ENCODE data around the gene SCTR. TPM values are rescaled to one million over a fixed set of nuclear protein-coding genes. Genes with fewer than 3 reads are reported as not detected.

SCTR gene
- total RNA-seq, 1 experiment from 2014 or later = not detected

GRCh38 chr2:119428488-119429224 is 95.6 kb downstream of the SCTR start:
- Histone ChIP-seq H3K27ac (ENCODE audit: low read length) (no peak overlapping the region), H3K4me3 (ENCODE audit: low read depth in 2 of 2, low read length in 2 of 2) (no peak overlapping the region), H3K27me3 (ENCODE audit: control insufficient read depth, insufficient read depth, low read length) (peaks cover 19% of the 10 kb centered on the region; the same call in 1 of the 2 replicates), H3K9me3 (ENCODE audit: control insufficient read depth, insufficient read depth, low read depth, low read length) (no peaks in the 10 kb centered on the region), H3K36me3 (ENCODE audit: control insufficient read depth, insufficient read depth, low read length) (no peaks in the 10 kb centered on the region), H3K4me1 (ENCODE audit: control insufficient read depth, insufficient read depth, low read length) (no peaks in the 10 kb centered on the region; the same call in 1 of the 2 replicates)
- ATAC-seq (no peak), DNase-seq (ENCODE audit: low read depth, low spot score) (no peak)
- intact Hi-C loops (cut with micrococcal nuclease; ENCODE audit: unreplicated experiment) = no loop called here
- POLR2A ChIA-PET = no interaction called here
- in situ Hi-C loops (cut with HindIII; ENCODE audit: low pct_unique_long_range_greater_than_20kb, low sequenced_read_pairs) = no loop called here
- CTCF ChIA-PET = interaction anchor here (0.6 kb wide), 1 partner anchor 36 kb away, joined by 5 read pairs; no protein-coding TSS in a partner anchor
- no TSS peak for BruUV-seq (replicated peaks)
- TF ChIP-seq CTCF (IDR thresholded peaks at IDR 0.05) (no peak), SIN3A (IDR thresholded peaks at IDR 0.05; ENCODE audit: borderline replicate concordance, insufficient read depth, low read depth, low read length) (no peak), TCF7L2 (IDR thresholded peaks at IDR 0.05; ENCODE audit: low read depth, low read length) (no peak), REST (IDR thresholded peaks at IDR 0.05; ENCODE audit: insufficient read depth in 1 of 2, low read depth in 2 of 2, low read length in 1 of 2) (no peak), POLR2AphosphoS5 (IDR thresholded peaks at IDR 0.05; ENCODE audit: low read depth, low read length) (no peak)

- Histone ChIP-seq H3K27ac (ENCODE audit: low read length) (no peak overlapping the region), H3K9me3 (ENCODE audit: control insufficient read depth, insufficient read depth, low read depth, low read length) (no peaks in the 10 kb centered on the region), H3K4me3 (ENCODE audit: low read depth in 2 of 2, low read length in 2 of 2) (no peak overlapping the region), H3K27me3 (ENCODE audit: control insufficient read depth, insufficient read depth, low read length) (peaks cover 23% of the 10 kb centered on the region), H3K36me3 (ENCODE audit: control insufficient read depth, insufficient read depth, low read length) (no peaks in the 10 kb centered on the region), H3K4me1 (ENCODE audit: control insufficient read depth, insufficient read depth, low read length) (no peaks in the 10 kb centered on the region; the same call in 1 of the 2 replicates)
- ATAC-seq (no peak), DNase-seq (ENCODE audit: low read depth, low spot score) (no peak)
- intact Hi-C loops (cut with micrococcal nuclease; ENCODE audit: unreplicated experiment) (no loop called here), in situ Hi-C loops (cut with HindIII; ENCODE audit: low pct_unique_long_range_greater_than_20kb, low sequenced_read_pairs) (no loop called here)
- no TSS peak for BruUV-seq (replicated peaks)
- ChIA-PET CTCF (interaction anchor here (0.6 kb wide), 1 partner anchor 37 kb away, joined by 5 read pairs; no protein-coding TSS in a partner anchor), POLR2A (no interaction called here)
- TF ChIP-seq TCF7L2 (IDR thresholded peaks at IDR 0.05; ENCODE audit: low read depth, low read length) = no peak
- TF ChIP-seq SIN3A (IDR thresholded peaks at IDR 0.05; ENCODE audit: borderline replicate concordance, insufficient read depth, low read depth, low read length) = no peak
- TF ChIP-seq POLR2AphosphoS5 (IDR thresholded peaks at IDR 0.05; ENCODE audit: low read depth, low read length) = no peak
- TF ChIP-seq REST (IDR thresholded peaks at IDR 0.05; ENCODE audit: insufficient read depth in 1 of 2, low read depth in 2 of 2, low read length in 1 of 2) = no peak
- TF ChIP-seq CTCF (IDR thresholded peaks at IDR 0.05) = no peak
These were observed 96.5 kb downstream of the SCTR start for GRCh38 chr2:119427756-119428155.

Data from Panc1 (cell line).